Kidney (tissue), 14 donors: ENCODE results near the gene CABP5. TPM values are rescaled to one million over a fixed set of nuclear protein-coding genes. Genes with fewer than 3 reads are reported as not detected.

Experiments used
- DNase-seq, 5 donors: peaks; one replicate each; pipeline ENCODE4 v3.0.0-alpha.2; 2013 to 2020
- FAIRE-seq: peaks from 2 replicates; lab custom pipeline; 2012; peaks lifted over from hg19 to GRCh38; lab: Jason Lieb, UNC
- H3K27ac ChIP-seq, 2 donors: one replicate each; pipeline ENCODE4 v1.7.0; 2013; ENCODE audit warnings: low read depth in 2 of 2, low read length in 2 of 2, inconsistent platforms in 1 of 2
- H3K27me3 ChIP-seq: one replicate; pipeline ENCODE4 v1.7.1; 2013; ENCODE audit warnings: low read length, inconsistent platforms; ENCODE audit not compliant: control insufficient read depth, insufficient read depth
- H3K36me3 ChIP-seq, 3 donors: one replicate each; pipeline versions ENCODE4 v1.7.0 to v1.7.1; 2013; ENCODE audit warnings: low read length in 3 of 3, control low read depth in 1 of 3, inconsistent platforms in 1 of 3; ENCODE audit not compliant: insufficient read depth in 3 of 3, control insufficient read depth in 2 of 3
- H3K4me1 ChIP-seq, 3 donors: one replicate each; pipeline versions ENCODE4 v1.7.0 to v1.7.1; 2013; ENCODE audit warnings: low read length in 3 of 3, inconsistent platforms in 1 of 3, low read depth in 1 of 3; ENCODE audit not compliant: control insufficient read depth in 2 of 3, insufficient read depth in 2 of 3
- H3K4me3 ChIP-seq, 3 donors: one replicate each; pipeline versions ENCODE4 v1.7.0 to v1.8.1; 2013; ENCODE audit warnings: low read length in 3 of 3, control low read depth in 1 of 3, inconsistent platforms in 1 of 3
- H3K9ac ChIP-seq, 3 donors: one replicate each; pipeline versions ENCODE4 v1.7.0 to v1.7.1; 2013; ENCODE audit warnings: low read length in 3 of 3, control low read depth in 1 of 3, inconsistent platforms in 1 of 3
- H3K9me3 ChIP-seq, 3 donors: one replicate each; pipeline versions ENCODE4 v1.7.0 to v1.7.1; 2013; ENCODE audit warnings: low read length in 3 of 3, control low read depth in 1 of 3, inconsistent platforms in 1 of 3; ENCODE audit not compliant: control insufficient read depth in 2 of 3, insufficient read depth in 1 of 3
- CTCF ChIP-seq: IDR thresholded peaks from 3 replicates; pipeline ENCODE4 v1.5.1; 2012; ENCODE audit warnings: mild to moderate bottlenecking, moderate library complexity, borderline replicate concordance; ENCODE audit not compliant: insufficient read depth; ENCODE audit errors: extremely low read depth
- intact Hi-C: fragments of 100-400 bp; cut with DNase I; formaldehyde crosslinking; loops from one replicate; pipeline ENCODE4 v1.11.1; 2022
- polyA plus RNA-seq: library from polyadenylated mRNA; stranded (reverse); fragments of 350-450 nt; fragmentation: Illumina TruSeq; extraction: RNeasy Lipid Tissue Mini Kit (QIAGEN cat#74804); gene quantifications from one replicate; pipeline ENCODE4 v1.2.3, GENCODE V29; 2014; ENCODE audit warnings: low read depth, low replicate concordance; ENCODE audit not compliant: insufficient read depth
- total RNA-seq: library from RNA; stranded (reverse); fragmentation: NEBNext Ultra II Directional; extraction: Animal tissue kit (Norgen Biotek cat#: 25700); gene quantifications from one replicate; pipeline ENCODE4 v1.2.1, GENCODE V29; 2021
- donor health status: control.
- donor health status: control.
- donor health status: control.
- donor health status: control.
- donor health status: control.
- donor health status: DM: yes; HTN: yes; CAD: no.
- donor health status: Normal renal cell carcinoma (clear cell type).

Gene CABP5
- total and polyA plus RNA-seq, 2 donors from 2014 or later: not detected

- intact Hi-C loops: no loop called here
- no peak for DNase-seq
- FAIRE-seq: no peak
- no peak for TF ChIP-seq CTCF
- Histone ChIP-seq H3K9me3 (peaks cover 0 to 7% (median 2%) of the 10 kb centered on the region in 3 donors), H3K27ac (no peak overlapping the region), H3K4me3 (no peak overlapping the region), H3K9ac (no peak overlapping the region), H3K27me3 (no peaks in the 10 kb centered on the region), H3K4me1 (no peaks in the 10 kb centered on the region), H3K36me3 (no peaks in the 10 kb centered on the region)
Measured at GRCh38 chr19:48010932-48011758, 32.7 kb downstream of the CABP5 start.

- Histone ChIP-seq H3K4me3 (no peak overlapping the region), H3K9me3 (peaks cover 0 to 7% (median 2%) of the 10 kb centered on the region in 3 donors), H3K9ac (no peak overlapping the region), H3K27ac (no peak overlapping the region), H3K27me3 (no peaks in the 10 kb centered on the region), H3K4me1 (no peaks in the 10 kb centered on the region), H3K36me3 (no peaks in the 10 kb centered on the region)
- intact Hi-C loops: no loop called here
- DNase-seq (no peak), FAIRE-seq (no peak)
- TF ChIP-seq CTCF: no peak
Measured at GRCh38 chr19:48006762-48007161, 37.1 kb downstream of the CABP5 start.

- peaks cover 0 to 4% (median 0%) of the 10 kb centered on the region in 3 donors for H3K9me3 ChIP-seq
- H3K27ac ChIP-seq: no peak overlapping the region
- H3K4me1 ChIP-seq: no peaks in the 10 kb centered on the region
- FAIRE-seq (no peak), DNase-seq (no peak)
- H3K4me3 ChIP-seq: no peak overlapping the region
- no peaks in the 10 kb centered on the region for H3K27me3 ChIP-seq
- TF ChIP-seq CTCF: no peak
- no peaks in the 10 kb centered on the region for H3K36me3 ChIP-seq
- no peak overlapping the region for H3K9ac ChIP-seq
- intact Hi-C loops: no loop called here
Measured at GRCh38 chr19:48004236-48004635, 39.6 kb downstream of the CABP5 start.
